SK-N-SH (cell line): ENCODE results near the gene SIGLEC9. TPM values are rescaled to one million over a fixed set of nuclear protein-coding genes. Genes with fewer than 3 reads are reported as not detected.

ENCODE experiments used
- CTCF ChIA-PET: fragments of 300-600, 350-600 bp; formaldehyde crosslinking; extraction: SDS; loops from one replicate; lab custom pipeline; 2021; lab: Yijun Ruan, JAX
- POLR2A ChIA-PET: fragments of 350-600 bp; sonication (Branson Sonifier 250); formaldehyde crosslinking; extraction: SDS; loops from one replicate; lab custom pipeline; 2020; ENCODE audit warnings: antibody characterized with exemption, inconsistent platforms; lab: Yijun Ruan, JAX
- DNase-seq: peaks from one replicate; pipeline ENCODE4 v3.0.0; 2012
- H2AFZ ChIP-seq: fragments of 200-600 bp; sonication (generic); 2 replicates; pipeline ENCODE4 v1.8.1; 2016; ENCODE audit warnings: antibody characterized with exemption, mild to moderate bottlenecking, low read depth
- H3F3A ChIP-seq: fragments of 200-600 bp; sonication (generic); replicated peaks from 2 replicates; pipeline ENCODE3; 2016; ENCODE audit warnings: antibody characterized with exemption, mild to moderate bottlenecking; ENCODE audit not compliant: insufficient read depth
- H3K27ac ChIP-seq, 2 experiments: fragments of 200-500 bp in 1 of 2; fragments of 200-600 bp in 1 of 2; sonication (Bioruptor generic) in 1 of 2; sonication (generic), shearing (Covaris generic) in 1 of 2; 2 replicates each; pipeline versions ENCODE4 v1.5.1 to v1.6.1; 2014 to 2016; ENCODE audit warnings: low read depth in 2 of 2, inconsistent platforms in 1 of 2, low read length in 1 of 2, mild to moderate bottlenecking in 1 of 2, mixed read lengths in 1 of 2
- H3K27me3 ChIP-seq: fragments of 200-600 bp; sonication (generic), shearing (Covaris generic); 2 replicates; pipeline ENCODE4 v1.6.1; 2016; ENCODE audit warnings: mixed run types; ENCODE audit not compliant: insufficient read depth
- H3K36me3 ChIP-seq, 2 experiments: fragments of 200-500 bp in 1 of 2; fragments of 200-600 bp in 1 of 2; sonication (Bioruptor generic) in 1 of 2; sonication (generic) in 1 of 2; replicated peaks in 1 of 2; 2 replicates each; pipeline versions ENCODE3 to v1.5.1; 2014 to 2016; ENCODE audit warnings: low read length in 1 of 2, mild to moderate bottlenecking in 1 of 2; ENCODE audit not compliant: insufficient read depth in 2 of 2, control insufficient read depth in 1 of 2
- H3K4me1 ChIP-seq, 2 experiments: fragments of 200-500 bp in 1 of 2; fragments of 200-600 bp in 1 of 2; sonication (Bioruptor generic) in 1 of 2; sonication (generic), shearing (Covaris generic) in 1 of 2; 2 replicates each; pipeline versions ENCODE4 v1.5.1 to v1.6.1; 2014 to 2016; ENCODE audit warnings: low read depth in 1 of 2, low read length in 1 of 2, mixed run types in 1 of 2; ENCODE audit not compliant: insufficient read depth in 2 of 2, control insufficient read depth in 1 of 2
- H3K4me2 ChIP-seq: fragments of 200-600 bp; sonication (generic), shearing (Covaris generic); 2 replicates; pipeline ENCODE4 v1.6.1; 2017; ENCODE audit warnings: mixed run types
- H3K4me3 ChIP-seq, 2 experiments: fragments of 200-500 bp in 1 of 2; fragments of 200-600 bp in 1 of 2; sonication (Bioruptor generic) in 1 of 2; sonication (generic), shearing (Covaris generic) in 1 of 2; 2 replicates each; pipeline versions ENCODE4 v1.5.1 to v1.8.1; 2014 to 2016; ENCODE audit warnings: low read depth in 2 of 2, inconsistent platforms in 1 of 2, low read length in 1 of 2, mild to moderate bottlenecking in 1 of 2, mixed read lengths in 1 of 2, moderate library complexity in 1 of 2
- H3K79me2 ChIP-seq: fragments of 200-600 bp; sonication (generic); 2 replicates; pipeline ENCODE4 v1.8.1; 2017; ENCODE audit warnings: mild to moderate bottlenecking; ENCODE audit not compliant: insufficient read depth
- H3K9ac ChIP-seq: fragments of 200-600 bp; sonication (generic); 2 replicates; pipeline ENCODE4 v1.6.1; 2017; ENCODE audit warnings: mixed run types
- H3K9me2 ChIP-seq: fragments of 200-600 bp; sonication (generic); 2 replicates; pipeline ENCODE4 v1.6.1; 2017; ENCODE audit warnings: mixed run types
- H3K9me3 ChIP-seq: fragments of 200-600 bp; sonication (generic); 2 replicates; pipeline ENCODE4 v1.6.1; 2017; ENCODE audit warnings: mixed run types, mild to moderate bottlenecking, moderate library complexity
- H4K20me1 ChIP-seq: fragments of 200-600 bp; sonication (generic); 2 replicates; pipeline ENCODE4 v1.6.1; 2017; ENCODE audit warnings: mild to moderate bottlenecking, mixed run types; ENCODE audit not compliant: insufficient read depth
- CHD2 ChIP-seq: fragments of 150-350 bp; IDR thresholded peaks from 2 replicates; pipeline ENCODE4 v1.6.1; 2018; ENCODE audit warnings: low read length; ENCODE audit not compliant: partially characterized antibody
- EZH2phosphoT487 ChIP-seq: fragments of 200-600 bp; sonication (generic); IDR thresholded peaks from 2 replicates; pipeline ENCODE4 v1.6.1; 2017; ENCODE audit warnings: low read depth, mixed run types, mild to moderate bottlenecking, antibody characterized with exemption, moderate library complexity, borderline replicate concordance
- FOXJ3 ChIP-seq: sonication (generic); formaldehyde crosslinking; IDR thresholded peaks from 2 replicates; pipeline ENCODE4 v1.5.1; 2020; ENCODE audit warnings: mild to moderate bottlenecking, missing genetic modification reagents
- FOXM1 ChIP-seq: IDR thresholded peaks from 2 replicates; pipeline ENCODE4 v1.4.0; 2012; ENCODE audit warnings: low read depth, mild to moderate bottlenecking
- GABPA ChIP-seq: IDR thresholded peaks from 2 replicates; pipeline ENCODE4 v1.4.0; 2012; ENCODE audit warnings: low read depth, mild to moderate bottlenecking
- GATA2 ChIP-seq: sonication (generic); formaldehyde crosslinking; IDR thresholded peaks from 2 replicates; pipeline ENCODE4 v1.5.0; 2020; ENCODE audit warnings: mild to moderate bottlenecking, missing genetic modification reagents
- JUND ChIP-seq: IDR thresholded peaks from 2 replicates; pipeline ENCODE4 v1.4.0; 2012
- NFIC ChIP-seq: IDR thresholded peaks from 2 replicates; pipeline ENCODE4 v1.4.0; 2012; ENCODE audit warnings: borderline replicate concordance
- RCOR1 ChIP-seq: fragments of 150-350 bp; IDR thresholded peaks from 2 replicates; pipeline ENCODE4 v1.6.1; 2017; ENCODE audit warnings: antibody characterized with exemption, low read length
- RFX5 ChIP-seq: IDR thresholded peaks from 2 replicates; pipeline ENCODE4 v1.6.1; 2012; ENCODE audit warnings: mild to moderate bottlenecking, improper control_type of control experiment, low read length
- SMC3 ChIP-seq: IDR thresholded peaks from 2 replicates; pipeline ENCODE4 v1.6.1; 2012; ENCODE audit warnings: low read depth, low read length, improper control_type of control experiment
- TCF12 ChIP-seq: IDR thresholded peaks from 2 replicates; pipeline ENCODE4 v1.4.0; 2012
- TEAD4 ChIP-seq: IDR thresholded peaks from 2 replicates; pipeline ENCODE4 v1.4.0; 2012; ENCODE audit warnings: mild to moderate bottlenecking, borderline replicate concordance; ENCODE audit not compliant: insufficient read depth
- WGBS: methylation state at CpG from one replicate; pipeline ENCODE4 v1.1.6; 2017; ENCODE audit warnings: low lambda C conversion rate; 5-methylcytosine and 5-hydroxymethylcytosine counted together
- polyA plus RNA-seq, 3 experiments: library from polyadenylated mRNA; depleted of rRNA; stranded (reverse); fragments of >200 nt; gene quantifications; 2 replicates each; pipeline ENCODE4 v1.2.3, GENCODE V29; 2012
- TF ChIP-seq, protein P1 (sequence below): IDR thresholded peaks from 2 replicates; pipeline ENCODE4 v1.6.1; 2012; ENCODE audit warnings: mild to moderate bottlenecking, low read depth, low read length, moderate library complexity
- TF ChIP-seq, protein P2 (sequence below): fragments of 150-350 bp; IDR thresholded peaks from 2 replicates; pipeline ENCODE4 v1.6.1; 2016; ENCODE audit warnings: mild to moderate bottlenecking, low read depth, low read length
- TF ChIP-seq, protein P3 (sequence below): fragments of 200-600 bp; sonication (generic); IDR thresholded peaks from 2 replicates; pipeline ENCODE4 v1.6.1; 2017; ENCODE audit warnings: antibody characterized with exemption, mild to moderate bottlenecking, moderate library complexity
- TF ChIP-seq, protein P4 (sequence below): fragments of 150-350 bp; IDR thresholded peaks from 2 replicates; pipeline ENCODE4 v1.6.1; 2017; ENCODE audit warnings: antibody characterized with exemption, low read length, low read depth, borderline replicate concordance
- TF ChIP-seq, protein P5 (sequence below): IDR thresholded peaks from 2 replicates; pipeline ENCODE4 v1.4.0; 2012; ENCODE audit warnings: low read depth, borderline replicate concordance
- TF ChIP-seq, protein P6 (sequence below): IDR thresholded peaks from 2 replicates; pipeline ENCODE4; 2012

The SIGLEC9 gene
- polyA plus RNA-seq, 1 of the 3 experiments (the other 2 are of a cell fraction): not detected

DNA sequence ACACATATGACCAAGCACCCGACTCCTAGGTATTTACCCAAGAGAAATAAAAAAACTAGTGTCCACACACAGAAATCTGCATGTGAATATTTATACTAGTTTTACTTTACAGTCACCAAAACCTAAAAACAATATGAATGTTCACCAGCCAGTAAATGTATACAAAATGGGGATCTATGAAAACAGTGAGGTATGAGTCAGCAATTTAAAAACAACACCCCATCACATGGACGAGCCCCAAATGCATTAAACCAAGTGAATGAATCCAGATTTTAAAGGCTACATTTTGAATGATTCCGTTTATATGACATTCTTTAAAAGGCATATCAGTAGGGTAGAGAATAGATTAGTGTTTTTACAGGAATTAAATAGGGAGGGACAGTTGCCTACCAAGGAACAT is 39.5 kb downstream of the SIGLEC9 start:
- Histone ChIP-seq H3K4me1 (no peaks in the 10 kb centered on the region), H3K27ac (no peak overlapping the region), H3K4me3 (no peak overlapping the region), H3K9ac (no peak overlapping the region), H3K4me2 (no peak overlapping the region), H4K20me1 (no peaks in the 10 kb centered on the region), H3K36me3 (no peaks in the 10 kb centered on the region), H2AFZ (no peak overlapping the region), H3K9me3 (no peaks in the 10 kb centered on the region), H3K79me2 (no peaks in the 10 kb centered on the region), H3K27me3 (peaks cover 38% of the 10 kb centered on the region; the same call in 1 of the 2 replicates), H3K9me2 (no peaks in the 10 kb centered on the region), H3F3A (no peaks in the 10 kb centered on the region)
- TF ChIP-seq TCF12: no peak
- no peak for TF ChIP-seq EZH2phosphoT487
- TF ChIP-seq, protein P1, sequence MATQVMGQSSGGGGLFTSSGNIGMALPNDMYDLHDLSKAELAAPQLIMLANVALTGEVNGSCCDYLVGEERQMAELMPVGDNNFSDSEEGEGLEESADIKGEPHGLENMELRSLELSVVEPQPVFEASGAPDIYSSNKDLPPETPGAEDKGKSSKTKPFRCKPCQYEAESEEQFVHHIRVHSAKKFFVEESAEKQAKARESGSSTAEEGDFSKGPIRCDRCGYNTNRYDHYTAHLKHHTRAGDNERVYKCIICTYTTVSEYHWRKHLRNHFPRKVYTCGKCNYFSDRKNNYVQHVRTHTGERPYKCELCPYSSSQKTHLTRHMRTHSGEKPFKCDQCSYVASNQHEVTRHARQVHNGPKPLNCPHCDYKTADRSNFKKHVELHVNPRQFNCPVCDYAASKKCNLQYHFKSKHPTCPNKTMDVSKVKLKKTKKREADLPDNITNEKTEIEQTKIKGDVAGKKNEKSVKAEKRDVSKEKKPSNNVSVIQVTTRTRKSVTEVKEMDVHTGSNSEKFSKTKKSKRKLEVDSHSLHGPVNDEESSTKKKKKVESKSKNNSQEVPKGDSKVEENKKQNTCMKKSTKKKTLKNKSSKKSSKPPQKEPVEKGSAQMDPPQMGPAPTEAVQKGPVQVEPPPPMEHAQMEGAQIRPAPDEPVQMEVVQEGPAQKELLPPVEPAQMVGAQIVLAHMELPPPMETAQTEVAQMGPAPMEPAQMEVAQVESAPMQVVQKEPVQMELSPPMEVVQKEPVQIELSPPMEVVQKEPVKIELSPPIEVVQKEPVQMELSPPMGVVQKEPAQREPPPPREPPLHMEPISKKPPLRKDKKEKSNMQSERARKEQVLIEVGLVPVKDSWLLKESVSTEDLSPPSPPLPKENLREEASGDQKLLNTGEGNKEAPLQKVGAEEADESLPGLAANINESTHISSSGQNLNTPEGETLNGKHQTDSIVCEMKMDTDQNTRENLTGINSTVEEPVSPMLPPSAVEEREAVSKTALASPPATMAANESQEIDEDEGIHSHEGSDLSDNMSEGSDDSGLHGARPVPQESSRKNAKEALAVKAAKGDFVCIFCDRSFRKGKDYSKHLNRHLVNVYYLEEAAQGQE: no peak
- no peak for TF ChIP-seq JUND
- TF ChIP-seq NFIC: no peak
- TF ChIP-seq TEAD4: no peak
- no peak for TF ChIP-seq CHD2
- TF ChIP-seq, protein P2, sequence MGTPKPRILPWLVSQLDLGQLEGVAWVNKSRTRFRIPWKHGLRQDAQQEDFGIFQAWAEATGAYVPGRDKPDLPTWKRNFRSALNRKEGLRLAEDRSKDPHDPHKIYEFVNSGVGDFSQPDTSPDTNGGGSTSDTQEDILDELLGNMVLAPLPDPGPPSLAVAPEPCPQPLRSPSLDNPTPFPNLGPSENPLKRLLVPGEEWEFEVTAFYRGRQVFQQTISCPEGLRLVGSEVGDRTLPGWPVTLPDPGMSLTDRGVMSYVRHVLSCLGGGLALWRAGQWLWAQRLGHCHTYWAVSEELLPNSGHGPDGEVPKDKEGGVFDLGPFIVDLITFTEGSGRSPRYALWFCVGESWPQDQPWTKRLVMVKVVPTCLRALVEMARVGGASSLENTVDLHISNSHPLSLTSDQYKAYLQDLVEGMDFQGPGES: no peak
- TF ChIP-seq GABPA: no peak
- TF ChIP-seq, protein P3, sequence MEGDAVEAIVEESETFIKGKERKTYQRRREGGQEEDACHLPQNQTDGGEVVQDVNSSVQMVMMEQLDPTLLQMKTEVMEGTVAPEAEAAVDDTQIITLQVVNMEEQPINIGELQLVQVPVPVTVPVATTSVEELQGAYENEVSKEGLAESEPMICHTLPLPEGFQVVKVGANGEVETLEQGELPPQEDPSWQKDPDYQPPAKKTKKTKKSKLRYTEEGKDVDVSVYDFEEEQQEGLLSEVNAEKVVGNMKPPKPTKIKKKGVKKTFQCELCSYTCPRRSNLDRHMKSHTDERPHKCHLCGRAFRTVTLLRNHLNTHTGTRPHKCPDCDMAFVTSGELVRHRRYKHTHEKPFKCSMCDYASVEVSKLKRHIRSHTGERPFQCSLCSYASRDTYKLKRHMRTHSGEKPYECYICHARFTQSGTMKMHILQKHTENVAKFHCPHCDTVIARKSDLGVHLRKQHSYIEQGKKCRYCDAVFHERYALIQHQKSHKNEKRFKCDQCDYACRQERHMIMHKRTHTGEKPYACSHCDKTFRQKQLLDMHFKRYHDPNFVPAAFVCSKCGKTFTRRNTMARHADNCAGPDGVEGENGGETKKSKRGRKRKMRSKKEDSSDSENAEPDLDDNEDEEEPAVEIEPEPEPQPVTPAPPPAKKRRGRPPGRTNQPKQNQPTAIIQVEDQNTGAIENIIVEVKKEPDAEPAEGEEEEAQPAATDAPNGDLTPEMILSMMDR: no peak
- TF ChIP-seq, protein P4, sequence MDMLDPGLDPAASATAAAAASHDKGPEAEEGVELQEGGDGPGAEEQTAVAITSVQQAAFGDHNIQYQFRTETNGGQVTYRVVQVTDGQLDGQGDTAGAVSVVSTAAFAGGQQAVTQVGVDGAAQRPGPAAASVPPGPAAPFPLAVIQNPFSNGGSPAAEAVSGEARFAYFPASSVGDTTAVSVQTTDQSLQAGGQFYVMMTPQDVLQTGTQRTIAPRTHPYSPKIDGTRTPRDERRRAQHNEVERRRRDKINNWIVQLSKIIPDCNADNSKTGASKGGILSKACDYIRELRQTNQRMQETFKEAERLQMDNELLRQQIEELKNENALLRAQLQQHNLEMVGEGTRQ: no peak
- TF ChIP-seq, protein P5, sequence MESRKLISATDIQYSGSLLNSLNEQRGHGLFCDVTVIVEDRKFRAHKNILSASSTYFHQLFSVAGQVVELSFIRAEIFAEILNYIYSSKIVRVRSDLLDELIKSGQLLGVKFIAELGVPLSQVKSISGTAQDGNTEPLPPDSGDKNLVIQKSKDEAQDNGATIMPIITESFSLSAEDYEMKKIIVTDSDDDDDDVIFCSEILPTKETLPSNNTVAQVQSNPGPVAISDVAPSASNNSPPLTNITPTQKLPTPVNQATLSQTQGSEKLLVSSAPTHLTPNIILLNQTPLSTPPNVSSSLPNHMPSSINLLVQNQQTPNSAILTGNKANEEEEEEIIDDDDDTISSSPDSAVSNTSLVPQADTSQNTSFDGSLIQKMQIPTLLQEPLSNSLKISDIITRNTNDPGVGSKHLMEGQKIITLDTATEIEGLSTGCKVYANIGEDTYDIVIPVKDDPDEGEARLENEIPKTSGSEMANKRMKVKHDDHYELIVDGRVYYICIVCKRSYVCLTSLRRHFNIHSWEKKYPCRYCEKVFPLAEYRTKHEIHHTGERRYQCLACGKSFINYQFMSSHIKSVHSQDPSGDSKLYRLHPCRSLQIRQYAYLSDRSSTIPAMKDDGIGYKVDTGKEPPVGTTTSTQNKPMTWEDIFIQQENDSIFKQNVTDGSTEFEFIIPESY: no peak
- no peak for TF ChIP-seq GATA2 (CRISPR knock-in tag)
- TF ChIP-seq RFX5: no peak
- TF ChIP-seq FOXM1: no peak
- no peak for TF ChIP-seq RCOR1
- TF ChIP-seq, protein P6, sequence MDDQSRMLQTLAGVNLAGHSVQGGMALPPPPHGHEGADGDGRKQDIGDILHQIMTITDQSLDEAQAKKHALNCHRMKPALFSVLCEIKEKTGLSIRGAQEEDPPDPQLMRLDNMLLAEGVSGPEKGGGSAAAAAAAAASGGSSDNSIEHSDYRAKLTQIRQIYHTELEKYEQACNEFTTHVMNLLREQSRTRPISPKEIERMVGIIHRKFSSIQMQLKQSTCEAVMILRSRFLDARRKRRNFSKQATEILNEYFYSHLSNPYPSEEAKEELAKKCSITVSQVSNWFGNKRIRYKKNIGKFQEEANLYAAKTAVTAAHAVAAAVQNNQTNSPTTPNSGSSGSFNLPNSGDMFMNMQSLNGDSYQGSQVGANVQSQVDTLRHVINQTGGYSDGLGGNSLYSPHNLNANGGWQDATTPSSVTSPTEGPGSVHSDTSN: no peak
- TF ChIP-seq SMC3: no peak
- TF ChIP-seq FOXJ3: no peak
- 6% methylated on average over 3 of the region's 3 CpGs for WGBS
- ChIA-PET CTCF (no interaction called here), POLR2A (no interaction called here)
- DNase-seq: no peak
